KOPT-K1 (cell line): Measurements from ENCODE around the gene PRR16.
A peak's percentile ranks its signal among the peaks of the same experiment; 100 is the strongest.

ENCODE experiments used
- H3K27ac ChIP-seq: fragments of 200-600 bp; sonication (generic); 2 replicates; pipeline ENCODE4 v1.5.1; 2016; ENCODE audit warnings: antibody characterized with exemption, mild to moderate bottlenecking, low read depth, low read length; ENCODE audit not compliant: poor library complexity, severe bottlenecking
- H3K36me3 ChIP-seq: fragments of 200-600 bp; sonication (generic); 2 replicates; pipeline ENCODE4 v1.5.1; 2017; ENCODE audit warnings: antibody characterized with exemption, mild to moderate bottlenecking, low read length, moderate library complexity; ENCODE audit not compliant: insufficient read depth
- H3K9me3 ChIP-seq: fragments of 200-600 bp; sonication (generic); 2 replicates; pipeline ENCODE4 v1.5.1; 2017; ENCODE audit warnings: antibody characterized with exemption, low read length, mild to moderate bottlenecking; ENCODE audit not compliant: insufficient read depth, poor library complexity, severe bottlenecking

PRR16 gene

DNA sequence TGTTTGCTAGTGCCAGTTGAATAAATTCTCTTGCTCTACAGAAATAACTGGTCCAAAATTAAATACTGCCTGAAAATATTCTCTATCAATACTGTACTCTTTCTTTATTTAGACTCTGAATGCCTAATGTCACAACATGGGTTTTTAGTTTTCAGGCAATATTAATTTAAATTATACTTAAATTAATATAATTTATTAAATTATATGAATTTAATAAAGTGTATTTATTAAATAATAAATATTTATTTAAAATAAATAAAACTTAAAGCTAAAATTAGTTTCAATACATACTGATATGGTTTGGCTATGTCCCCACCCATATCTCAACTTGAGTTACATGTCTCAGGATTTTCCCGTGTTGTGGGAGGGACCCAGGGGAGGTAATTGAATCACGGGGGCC, 146.0 kb downstream of the PRR16 start:
- Histone ChIP-seq H3K36me3 (no peaks in the 10 kb centered on the region), H3K27ac (no peak overlapping the region), H3K9me3 (no peaks in the 10 kb centered on the region)

DNA sequence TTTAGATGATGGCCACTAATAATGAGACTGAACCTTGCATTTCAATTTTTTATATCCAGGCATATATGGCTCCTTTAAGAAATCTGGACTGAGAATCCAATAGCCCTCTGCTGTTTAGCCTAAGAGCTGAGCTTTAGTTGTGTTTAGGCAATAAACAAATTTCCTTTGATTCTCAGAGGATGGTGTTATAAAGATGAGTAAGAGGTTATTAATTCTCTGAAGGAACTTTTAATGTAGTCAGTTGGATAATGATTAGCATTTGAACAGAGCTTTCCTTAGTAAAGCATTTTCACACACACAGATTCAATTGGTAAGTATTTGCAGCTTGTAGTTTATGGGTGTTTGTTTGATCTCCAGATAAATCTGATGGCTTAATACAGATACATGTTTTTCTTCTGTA, 149.6 kb downstream of the PRR16 start:
- H3K27ac ChIP-seq: no peak overlapping the region
- H3K36me3 ChIP-seq: no peaks in the 10 kb centered on the region
- no peaks in the 10 kb centered on the region for H3K9me3 ChIP-seq

DNA sequence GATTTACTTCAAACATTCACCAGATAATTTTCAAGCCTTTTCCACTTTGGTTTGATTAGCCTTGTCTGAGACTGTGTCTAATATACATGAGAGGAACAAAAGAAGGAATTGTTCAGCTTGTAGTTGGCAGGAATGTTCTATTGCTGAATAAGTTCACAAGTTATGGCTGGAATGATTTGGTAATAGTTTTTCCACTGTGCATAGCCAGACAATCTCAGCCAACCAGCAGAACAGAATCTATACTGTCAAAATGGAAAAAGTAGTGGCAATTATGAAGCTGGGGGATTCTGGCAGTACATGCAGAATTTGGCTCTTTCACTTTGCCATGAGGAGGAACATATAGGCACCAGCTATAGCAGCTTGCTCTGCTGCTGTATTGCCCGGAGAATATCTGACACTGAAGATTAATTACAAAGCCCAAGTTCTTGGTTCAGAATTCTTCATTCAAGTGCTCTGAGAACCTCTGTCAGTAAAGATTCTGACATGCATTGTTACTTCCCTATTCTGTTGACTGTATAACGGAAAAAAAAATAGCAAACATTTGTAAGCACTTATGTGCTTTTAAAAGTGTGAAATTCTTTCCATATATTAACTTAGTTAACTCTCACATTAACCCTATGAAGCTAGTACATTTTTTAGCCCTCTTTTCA, 150.6 kb downstream of the PRR16 start:
- Histone ChIP-seq H3K27ac (no peak overlapping the region), H3K9me3 (no peaks in the 10 kb centered on the region), H3K36me3 (no peaks in the 10 kb centered on the region)

DNA sequence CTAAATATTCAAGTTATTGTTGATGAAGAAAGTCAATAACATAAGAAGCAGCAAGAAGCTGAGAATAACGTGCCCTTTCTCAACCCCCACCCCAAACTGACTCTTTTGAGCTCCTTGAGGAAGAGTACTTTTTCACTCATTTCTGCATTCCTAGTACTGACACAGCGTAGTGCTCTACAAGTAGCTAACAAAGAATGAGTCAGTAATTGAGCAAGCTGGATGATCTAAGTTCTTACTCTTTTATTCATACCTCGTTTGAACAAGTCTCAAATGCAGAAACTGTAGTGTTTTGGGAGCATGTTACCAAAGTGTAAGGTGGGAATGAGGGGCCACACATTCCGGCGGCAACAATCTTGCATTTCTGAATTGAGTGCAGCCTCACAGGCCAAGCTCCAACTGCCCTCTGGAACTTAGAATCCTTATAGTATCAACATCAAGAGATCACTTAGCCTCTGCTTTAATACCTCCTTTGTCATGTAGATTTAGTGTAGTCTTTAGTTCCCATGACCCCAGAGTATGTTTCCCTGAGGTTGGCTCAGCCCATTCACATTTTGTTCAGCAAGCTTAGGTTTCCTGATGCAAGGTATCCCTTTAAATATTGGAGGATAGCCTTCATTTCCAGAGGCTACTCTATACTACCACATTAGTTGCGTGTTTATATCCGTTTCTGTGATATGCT, 152.0 kb downstream of the PRR16 start:
- Histone ChIP-seq H3K36me3 (no peaks in the 10 kb centered on the region), H3K27ac (no peak overlapping the region)

DNA sequence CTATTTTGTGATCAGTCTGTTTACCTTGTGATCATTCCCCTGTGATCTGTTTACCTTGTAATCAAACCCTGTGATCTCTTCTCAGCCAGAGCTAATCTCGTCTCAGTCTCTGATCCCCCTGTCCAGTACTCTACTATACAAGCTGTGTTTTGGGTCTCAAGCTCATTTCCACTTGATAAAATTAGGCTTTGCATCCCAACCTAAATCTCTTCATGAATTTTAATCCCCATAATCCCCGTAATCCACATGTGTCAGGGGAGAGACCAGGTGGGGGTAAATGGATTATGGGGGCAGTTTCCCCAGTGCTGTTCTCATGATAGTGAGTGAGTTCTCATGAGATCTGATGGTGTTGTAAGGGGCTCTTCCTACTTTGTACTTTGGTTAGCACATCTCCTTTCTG, 157.2 kb downstream of the PRR16 start:
- H3K27ac ChIP-seq: no peak overlapping the region
- H3K36me3 ChIP-seq: no peaks in the 10 kb centered on the region
- peaks cover 8% of the 10 kb centered on the region for H3K9me3 ChIP-seq

More for the DNA sequence above, 152.0 kb downstream of the PRR16 start:
- no peaks in the 10 kb centered on the region for H3K9me3 ChIP-seq

DNA sequence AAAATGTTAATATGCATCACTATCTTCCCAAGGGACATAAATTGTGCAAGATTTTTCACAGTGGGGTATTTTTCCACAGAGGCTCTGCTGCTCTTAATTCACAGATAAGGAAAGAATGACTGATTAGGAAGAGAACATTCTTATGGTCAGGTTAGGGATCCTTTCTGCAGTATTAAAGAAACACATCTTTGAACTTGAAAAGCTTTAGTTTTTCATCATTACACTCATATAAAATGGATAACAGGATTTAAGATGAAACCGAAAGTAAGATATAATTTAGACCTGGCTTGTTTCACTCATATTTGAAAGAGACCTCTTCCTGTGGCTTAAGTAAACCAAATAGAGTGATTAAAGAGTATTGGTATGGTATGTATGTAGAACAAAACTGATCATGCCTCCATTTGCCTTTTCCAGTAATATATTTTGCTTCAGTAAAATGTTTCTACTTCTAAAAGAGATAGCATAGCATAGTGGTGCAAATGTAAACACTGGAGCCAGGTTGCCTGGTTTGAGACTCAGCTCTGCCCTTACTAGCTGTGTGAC, 160.0 kb downstream of the PRR16 start:
- Histone ChIP-seq H3K36me3 (no peaks in the 10 kb centered on the region), H3K9me3 (peaks cover 8% of the 10 kb centered on the region), H3K27ac (peak overlapping the region; percentile 13)

DNA sequence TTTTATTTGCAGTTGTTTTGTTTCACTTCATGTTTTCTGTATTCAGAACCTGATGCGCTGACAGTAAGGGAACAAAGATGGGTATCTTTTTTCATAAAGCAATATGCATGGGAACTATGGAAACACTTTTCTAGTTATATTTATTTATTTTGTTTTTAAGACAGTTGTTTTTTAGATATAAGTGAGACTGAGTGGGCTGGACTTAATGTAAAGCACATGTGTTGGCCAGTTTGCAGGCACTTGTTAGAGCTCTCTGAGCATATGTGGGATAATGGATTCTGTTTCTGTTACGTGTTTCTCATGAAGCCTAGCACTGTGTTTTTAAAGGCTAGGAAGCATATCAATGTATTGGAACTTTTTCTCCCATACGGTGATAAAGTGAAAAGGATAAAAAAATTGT, 164.1 kb downstream of the PRR16 start:
- no peaks in the 10 kb centered on the region for H3K36me3 ChIP-seq
- peaks cover 12% of the 10 kb centered on the region for H3K9me3 ChIP-seq
- no peak overlapping the region for H3K27ac ChIP-seq

DNA sequence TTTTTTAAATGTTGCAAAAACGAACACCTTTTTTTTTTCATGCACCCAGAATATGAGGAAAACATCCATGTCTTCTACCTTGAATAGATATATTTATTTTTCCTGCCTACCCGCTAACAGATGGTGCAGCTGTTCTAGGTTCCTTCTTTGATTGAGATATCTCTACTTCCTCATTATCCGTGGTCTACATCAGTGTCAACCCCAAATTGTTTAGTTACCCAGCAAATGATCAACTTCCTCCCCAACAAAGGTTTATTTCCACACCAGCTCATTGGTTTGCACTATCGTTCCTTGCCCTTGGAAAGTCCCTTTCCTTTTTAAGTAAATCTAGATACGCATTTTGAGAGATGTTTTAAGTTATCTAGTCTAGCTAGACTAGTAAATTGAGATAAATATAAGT, 166.4 kb downstream of the PRR16 start:
- Histone ChIP-seq H3K36me3 (no peaks in the 10 kb centered on the region), H3K27ac (no peak overlapping the region), H3K9me3 (peaks cover 4% of the 10 kb centered on the region)

DNA sequence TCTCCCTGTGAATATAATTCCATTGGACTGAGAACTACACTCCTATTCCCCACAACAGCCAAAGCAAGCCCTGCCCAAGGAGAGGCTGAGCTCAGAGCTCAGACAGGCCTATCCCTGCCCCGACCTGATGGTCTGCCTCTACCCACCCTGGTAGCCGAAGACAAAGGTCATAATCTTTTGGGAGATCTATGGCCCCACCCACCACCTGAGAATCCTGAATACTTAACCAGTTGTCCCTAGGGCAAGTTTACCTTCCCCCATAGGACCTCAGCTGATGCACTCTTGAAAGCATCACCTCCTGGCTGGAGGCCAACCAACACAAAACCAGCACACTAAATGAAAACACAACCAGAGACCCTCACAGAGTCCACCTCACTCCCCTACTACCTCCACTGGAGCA, 167.5 kb downstream of the PRR16 start:
- no peak overlapping the region for H3K27ac ChIP-seq
- H3K36me3 ChIP-seq: no peaks in the 10 kb centered on the region
- H3K9me3 ChIP-seq: peaks cover 4% of the 10 kb centered on the region

DNA sequence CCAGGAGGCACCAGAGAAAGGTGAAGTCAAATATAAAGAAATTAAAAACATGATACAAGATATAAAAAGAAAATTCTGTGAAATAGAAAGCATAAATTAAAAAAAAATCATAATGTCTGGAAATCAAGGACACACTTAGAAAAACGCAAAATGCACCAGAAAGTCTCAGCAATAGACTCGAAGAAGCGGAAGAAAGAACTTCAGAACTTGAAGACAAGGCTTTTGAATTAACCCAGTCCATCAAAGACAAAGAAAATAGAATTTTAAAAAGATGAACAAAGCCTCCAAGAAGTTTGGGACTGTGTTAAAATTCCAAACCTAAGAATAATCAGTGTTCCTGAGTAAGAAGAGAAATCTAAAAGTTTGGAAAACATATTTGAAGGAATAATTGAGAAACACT, 168.3 kb downstream of the PRR16 start:
- Histone ChIP-seq H3K36me3 (no peaks in the 10 kb centered on the region), H3K27ac (no peak overlapping the region), H3K9me3 (peaks cover 4% of the 10 kb centered on the region)

DNA sequence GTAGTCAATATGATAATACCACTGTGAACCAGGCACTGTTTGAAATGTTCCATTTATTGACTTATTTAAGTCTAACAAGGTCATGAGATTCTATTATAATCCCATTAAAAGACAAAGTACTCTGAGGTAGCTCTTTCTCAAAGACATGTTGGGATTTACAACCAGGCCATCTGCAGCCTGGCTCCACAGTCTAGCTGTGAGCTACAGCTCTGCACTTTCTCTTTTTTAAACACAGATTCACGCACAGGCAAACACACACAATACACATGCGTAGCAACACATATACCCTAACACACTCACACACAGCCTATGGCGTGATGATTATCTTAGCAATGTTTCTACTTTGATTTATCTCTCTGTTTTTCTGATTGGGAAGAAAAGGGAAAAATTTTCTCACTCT, 174.3 kb downstream of the PRR16 start:
- H3K27ac ChIP-seq: no peak overlapping the region
- no peaks in the 10 kb centered on the region for H3K36me3 ChIP-seq
- H3K9me3 ChIP-seq: no peaks in the 10 kb centered on the region

DNA sequence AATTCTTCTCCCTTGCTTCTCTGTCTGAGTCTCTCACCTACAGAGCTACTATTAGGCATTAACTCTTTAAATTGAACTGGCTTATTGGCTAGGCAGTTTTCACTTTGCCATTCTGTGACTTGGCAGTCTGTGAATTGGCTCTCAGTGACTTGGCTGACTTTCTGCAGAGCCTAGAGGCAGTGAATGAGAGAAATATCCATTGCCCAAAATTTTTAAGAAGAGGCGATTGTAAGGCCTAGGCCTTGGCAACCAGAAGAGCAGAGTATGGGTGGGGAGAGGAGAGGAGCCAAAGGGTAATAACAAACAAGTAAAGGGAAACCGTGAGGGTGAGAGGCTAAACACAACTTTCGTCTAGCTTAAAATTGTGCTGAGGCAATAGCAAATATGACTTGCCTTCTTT, 176.7 kb downstream of the PRR16 start:
- no peaks in the 10 kb centered on the region for H3K36me3 ChIP-seq
- H3K27ac ChIP-seq: no peak overlapping the region

DNA sequence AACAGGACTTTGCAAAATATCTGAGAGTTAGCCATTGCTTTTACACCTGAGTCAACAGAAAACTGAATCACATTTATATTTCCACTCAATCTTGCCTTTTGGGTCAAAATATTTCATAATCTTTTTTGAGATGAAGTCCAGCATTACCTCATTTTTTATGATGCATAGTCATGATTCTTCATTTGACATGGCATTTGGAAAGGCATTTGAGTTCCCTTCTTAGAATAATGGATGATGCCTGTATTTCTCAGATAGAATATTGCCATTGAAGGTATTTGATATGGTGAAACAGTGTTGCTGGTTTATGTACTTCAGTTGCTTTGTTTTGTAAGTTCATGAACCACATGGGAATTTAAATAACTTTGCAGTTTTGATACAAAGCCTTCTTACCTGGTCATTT, 180.4 kb downstream of the PRR16 start:
- H3K36me3 ChIP-seq: no peaks in the 10 kb centered on the region
- no peaks in the 10 kb centered on the region for H3K9me3 ChIP-seq
- no peak overlapping the region for H3K27ac ChIP-seq

More for the DNA sequence above, 176.7 kb downstream of the PRR16 start:
- H3K9me3 ChIP-seq: no peaks in the 10 kb centered on the region

DNA sequence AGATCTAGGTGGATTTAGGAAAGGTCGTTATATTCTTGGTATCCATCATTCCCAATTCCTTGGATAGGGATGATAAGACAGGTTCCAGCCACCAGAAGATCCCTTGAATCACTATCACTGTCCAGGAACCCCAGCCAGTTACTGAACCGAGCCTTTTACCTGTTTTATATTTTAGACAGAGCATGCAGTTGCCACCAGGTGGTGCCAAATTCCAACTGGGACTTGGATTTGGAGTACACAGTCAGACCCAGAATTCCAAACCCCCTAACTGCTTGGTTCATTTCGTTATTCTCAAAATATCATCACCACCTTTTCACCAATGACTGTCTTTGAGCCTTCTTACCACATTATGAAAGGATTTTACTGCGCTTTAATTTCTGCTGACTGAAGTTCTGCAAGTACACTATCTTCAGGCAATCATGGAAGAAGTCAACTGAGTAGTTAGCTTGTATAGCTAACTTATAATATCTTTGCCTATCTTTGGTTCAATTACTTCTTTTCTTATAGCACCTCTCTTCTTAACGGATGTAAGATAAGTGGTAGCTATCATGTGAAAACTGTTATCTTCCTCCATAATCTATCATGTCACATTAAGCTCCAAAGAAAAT, 191.8 kb downstream of the PRR16 start:
- H3K27ac ChIP-seq: no peak overlapping the region
- no peaks in the 10 kb centered on the region for H3K9me3 ChIP-seq
- no peaks in the 10 kb centered on the region for H3K36me3 ChIP-seq

DNA sequence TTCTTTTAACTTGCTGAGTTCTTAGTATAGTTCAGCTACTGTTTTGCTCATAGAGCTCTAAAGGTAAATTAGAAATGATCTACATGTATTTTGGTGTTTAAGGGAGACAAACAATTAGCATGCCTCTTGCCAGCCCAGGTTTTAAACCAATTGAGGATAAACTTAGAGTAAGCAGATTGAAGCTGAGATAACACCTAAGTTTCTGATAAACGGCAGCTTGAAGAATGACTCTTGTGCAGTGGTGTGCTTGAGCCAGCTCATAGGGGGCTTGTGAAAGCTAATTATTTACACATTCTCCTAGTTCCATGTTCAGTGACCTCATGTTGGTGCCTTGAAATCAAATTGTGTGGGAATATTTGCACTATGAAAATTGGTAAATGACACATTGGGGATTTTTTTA, 193.0 kb downstream of the PRR16 start:
- H3K9me3 ChIP-seq: no peaks in the 10 kb centered on the region
- no peaks in the 10 kb centered on the region for H3K36me3 ChIP-seq
- no peak overlapping the region for H3K27ac ChIP-seq
